GM21717 (cell line): ENCODE results near the gene TEX9.
"Not testable (repeated sequence)": the region's sequence is repeated elsewhere in the genome, so short reads cannot be mapped to it uniquely, and the experiment has no call there.

Experiments used
- ATAC-seq: cut with Tn5 transposase; IDR thresholded peaks from one replicate; pipeline ENCODE4 v1.9.1; 2021; ENCODE audit warnings: mild to moderate bottlenecking, moderate library complexity; ENCODE audit not compliant: unreplicated experiment

The TEX9 gene

GRCh38 chr15:56365075-56365711 is at the start of gene TEX9:
TSS of gene TEX9 (plus strand) at chr15:56365426. CDS start at chr15:56365451, 25 bp downstream.
- ATAC-seq: peak; percentile 79

- ATAC-seq: not testable (repeated sequence)
These were observed 48.7 kb upstream of the TEX9 start for GRCh38 chr15:56316561-56316960.

- ATAC-seq: no peak
These were observed 44.9 kb upstream of the TEX9 start for GRCh38 chr15:56320316-56320715.

- no peak for ATAC-seq
These were observed 44.4 kb upstream of the TEX9 start for GRCh38 chr15:56320861-56321260.

GRCh38 chr15:56322444-56322843 is 42.8 kb upstream of the TEX9 start:
- no peak for ATAC-seq

GRCh38 chr15:56323435-56323834 is 41.8 kb upstream of the TEX9 start:
- ATAC-seq: no peak

GRCh38 chr15:56325186-56325585 is 40.0 kb upstream of the TEX9 start:
- ATAC-seq: no peak

GRCh38 chr15:56327721-56328502 is 37.3 kb upstream of the TEX9 start:
- no peak for ATAC-seq

GRCh38 chr15:56337084-56337725 is 28.0 kb upstream of the TEX9 start:
- no peak for ATAC-seq

- no peak for ATAC-seq
These were observed 25.6 kb upstream of the TEX9 start for GRCh38 chr15:56339594-56339993.

- ATAC-seq: no peak
These were observed 24.0 kb upstream of the TEX9 start for GRCh38 chr15:56341201-56341600.

- ATAC-seq: no peak
These were observed 22.6 kb upstream of the TEX9 start for GRCh38 chr15:56342653-56343052.

- ATAC-seq: no peak
These were observed 21.3 kb upstream of the TEX9 start for GRCh38 chr15:56343879-56344278.

GRCh38 chr15:56344336-56344735 is 20.9 kb upstream of the TEX9 start:
- no peak for ATAC-seq

- no peak for ATAC-seq
These were observed 18.8 kb upstream of the TEX9 start for GRCh38 chr15:56346414-56346813.

GRCh38 chr15:56349554-56349953 is 15.7 kb upstream of the TEX9 start:
- ATAC-seq: no peak

- no peak for ATAC-seq
These were observed 13.9 kb upstream of the TEX9 start for GRCh38 chr15:56351353-56351752.

GRCh38 chr15:56351957-56352506 is 13.2 kb upstream of the TEX9 start:
- ATAC-seq: no peak

GRCh38 chr15:56353119-56353518 is 12.1 kb upstream of the TEX9 start:
- ATAC-seq: no peak

- ATAC-seq: no peak
These were observed 11.5 kb upstream of the TEX9 start for GRCh38 chr15:56353740-56354139.

- ATAC-seq: no peak
These were observed 8.6 kb upstream of the TEX9 start for GRCh38 chr15:56356616-56357015.

GRCh38 chr15:56358604-56359003 is 6.6 kb upstream of the TEX9 start:
- no peak for ATAC-seq
